Activated CD4-positive, alpha-beta T cell treated with anti-CD3 and anti-CD28 coated beads for 1 hour (primary cell): ENCODE data around the gene FXR2.
"Not testable (repeated sequence)": the region's sequence is repeated elsewhere in the genome, so short reads cannot be mapped to it uniquely, and the experiment has no call there.

ENCODE experiments used
- DNase-seq: peaks from one replicate; pipeline ENCODE4 v3.0.0-alpha.2; 2020

The FXR2 gene

DNA sequence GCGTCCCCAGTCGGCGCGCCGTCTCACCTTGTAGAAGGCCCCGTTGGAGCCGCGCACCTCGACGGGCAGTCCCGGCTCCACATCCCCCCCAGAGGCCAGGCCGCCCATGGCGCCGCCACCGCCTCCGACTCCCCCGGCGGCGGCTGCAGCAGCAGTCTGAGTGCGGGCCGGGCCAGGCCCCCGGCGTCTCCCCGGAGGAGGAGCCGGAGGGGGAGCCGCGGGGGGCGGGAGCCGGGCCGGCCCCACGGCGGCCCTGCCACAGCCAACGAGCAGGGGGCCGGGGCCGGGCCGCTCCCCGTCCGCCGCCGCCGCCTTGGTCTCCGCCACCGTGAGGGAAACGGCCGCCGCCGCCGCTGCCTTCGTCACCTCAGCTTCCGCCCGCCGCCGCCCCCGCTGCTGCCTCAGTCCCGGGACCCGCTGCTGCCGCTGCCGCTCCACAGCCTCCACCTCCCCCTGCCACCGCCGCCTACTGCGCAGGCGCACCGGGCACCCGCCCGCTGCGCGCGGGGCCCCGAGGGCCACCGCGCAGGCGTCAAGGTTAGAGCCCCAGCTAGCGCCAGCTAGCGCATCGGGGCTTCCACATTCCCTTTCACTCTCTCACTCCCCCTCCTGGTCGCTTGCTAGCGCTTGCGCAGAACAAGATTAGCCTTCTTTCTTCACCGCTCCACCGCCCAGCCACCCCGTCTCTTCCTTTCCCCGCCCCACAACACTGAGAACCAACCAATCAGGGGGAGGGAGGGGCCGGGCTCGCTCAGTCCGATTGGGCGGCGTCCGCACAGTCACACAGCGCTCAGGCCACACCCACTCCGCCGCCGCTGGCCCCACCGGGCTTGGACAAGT lies at the start of gene FXR2:
Gene FXR2 (minus strand): TSS at position 473 of the 840 bp plus-strand sequence. CDS start 365 bp downstream, at position 108.
- peak; percentile 97 for DNase-seq

DNA sequence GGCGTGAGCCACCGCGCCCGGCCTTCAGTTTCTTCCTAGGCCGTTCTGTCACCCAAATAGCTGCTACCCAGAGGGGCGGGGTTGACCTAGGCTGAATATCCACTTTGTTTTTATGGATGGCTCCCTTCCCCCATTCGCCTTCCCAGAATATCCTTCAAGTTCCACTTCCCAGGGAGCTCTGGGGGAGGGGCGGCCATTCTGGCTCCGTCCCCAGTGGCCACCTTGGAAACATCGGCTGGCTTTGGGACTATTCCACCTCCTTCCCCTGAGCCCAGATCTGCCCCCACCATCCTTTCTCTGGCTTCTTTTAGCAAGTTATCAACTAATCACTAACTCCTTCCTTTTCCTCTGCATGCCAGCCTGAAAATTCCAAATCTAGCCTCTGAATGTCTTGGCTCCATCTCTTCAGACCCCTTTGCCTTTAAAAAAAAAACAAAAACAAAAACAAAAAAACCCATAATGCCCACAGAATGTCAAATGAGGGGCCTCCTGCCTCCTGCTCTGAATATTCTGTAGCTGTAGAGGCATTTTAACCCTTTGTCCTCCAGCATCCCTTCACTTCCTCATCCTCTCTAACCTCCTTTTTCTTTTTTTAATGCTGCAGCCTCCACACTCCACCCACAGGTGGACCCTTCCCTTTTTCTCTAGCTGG lies 42.4 kb upstream of the FXR2 start:
- DNase-seq: no peak

DNA sequence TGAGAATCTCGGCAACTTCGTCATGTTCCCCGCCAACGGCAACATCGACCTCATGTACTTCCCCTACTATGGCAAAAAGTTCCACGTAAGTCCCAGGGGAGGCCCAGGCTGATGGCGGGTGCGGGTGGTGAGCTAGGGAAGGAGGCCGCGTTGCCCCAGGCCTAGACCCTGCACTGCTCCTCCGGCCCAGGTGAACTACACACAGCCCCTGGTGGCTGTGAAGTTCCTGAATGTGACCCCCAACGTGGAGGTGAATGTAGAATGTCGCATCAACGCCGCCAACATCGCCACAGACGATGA lies 40.8 kb upstream of the FXR2 start:
- DNase-seq: no peak

DNA sequence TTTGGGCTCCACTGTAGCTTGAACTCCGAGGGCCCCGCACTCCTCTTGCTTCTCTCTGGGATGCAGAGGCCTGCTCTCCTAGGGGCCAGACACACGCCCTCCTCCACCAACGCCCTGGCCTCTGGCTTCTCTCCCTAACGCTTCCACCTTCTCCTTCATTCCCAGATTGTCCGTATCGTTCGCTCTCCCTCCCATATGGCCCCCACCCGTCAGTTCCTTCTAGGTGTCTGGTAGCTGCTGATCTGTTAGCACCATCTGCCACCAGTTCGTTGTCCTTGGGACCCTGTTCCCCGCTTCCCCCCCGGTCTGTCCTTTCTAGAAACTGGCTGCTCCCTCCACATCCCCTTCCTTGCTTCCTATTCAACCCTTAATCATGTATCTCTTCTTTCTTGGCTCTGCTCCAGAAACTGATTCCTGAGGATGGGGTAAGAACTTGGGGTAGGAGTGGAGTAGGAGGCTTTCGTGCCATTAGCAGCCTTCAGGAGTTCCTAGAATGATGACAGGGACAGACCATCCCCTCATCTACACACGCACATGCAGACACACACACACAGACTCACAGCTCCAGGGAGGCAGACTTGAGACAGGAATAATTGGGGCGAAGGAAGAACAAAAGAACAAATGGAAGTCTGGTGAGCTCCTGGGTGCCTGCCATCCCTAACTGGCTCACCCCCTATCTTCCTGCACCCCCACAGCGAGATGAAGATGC lies 40.3 kb upstream of the FXR2 start:
- DNase-seq: no peak

DNA sequence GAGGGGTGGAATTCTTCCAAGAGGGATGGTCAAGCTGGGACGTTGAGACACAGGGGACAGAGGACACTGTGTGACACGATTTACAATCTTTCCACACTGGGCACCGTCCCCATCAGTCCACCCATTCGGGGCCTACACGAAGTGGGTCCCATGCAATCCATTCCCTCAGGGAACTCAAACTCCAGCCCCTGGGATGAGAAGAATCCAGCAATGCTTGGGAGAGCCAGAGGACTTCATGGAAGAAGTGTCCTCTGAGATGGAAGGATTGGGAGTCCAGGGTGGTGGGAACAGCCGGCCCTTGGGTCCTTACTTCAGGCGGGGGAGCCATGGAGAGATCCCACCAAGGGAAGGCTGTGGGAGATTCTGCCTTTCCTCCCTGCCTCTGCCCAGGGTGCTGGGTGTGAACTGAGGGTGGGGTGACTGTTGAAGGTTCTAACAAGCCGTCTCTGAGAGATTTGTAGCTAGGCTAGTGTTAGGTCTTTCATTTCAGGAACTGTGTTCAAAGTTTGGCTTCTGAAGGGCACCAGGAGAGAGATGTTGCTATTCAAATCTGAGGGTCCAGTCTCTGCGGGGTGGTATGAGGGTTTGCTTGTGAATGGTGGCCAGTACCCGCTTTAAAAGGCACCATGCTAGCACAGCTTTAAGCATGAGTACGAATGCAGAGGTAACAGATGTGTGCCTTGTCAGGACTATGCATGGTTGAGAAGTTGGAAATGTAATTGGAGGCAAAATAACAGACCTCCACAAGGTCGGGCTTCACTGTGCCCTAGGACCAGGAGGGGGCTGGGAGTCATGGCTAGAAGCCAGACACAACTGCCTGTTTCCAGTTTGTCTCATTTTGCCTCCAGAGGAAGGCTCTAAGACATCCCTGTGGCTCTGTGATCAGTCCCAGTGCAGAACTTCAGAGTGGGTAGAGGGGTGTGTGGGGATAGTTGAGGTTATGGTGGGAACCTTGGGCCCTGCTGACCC lies 38.0 kb upstream of the FXR2 start:
- DNase-seq: no peak

DNA sequence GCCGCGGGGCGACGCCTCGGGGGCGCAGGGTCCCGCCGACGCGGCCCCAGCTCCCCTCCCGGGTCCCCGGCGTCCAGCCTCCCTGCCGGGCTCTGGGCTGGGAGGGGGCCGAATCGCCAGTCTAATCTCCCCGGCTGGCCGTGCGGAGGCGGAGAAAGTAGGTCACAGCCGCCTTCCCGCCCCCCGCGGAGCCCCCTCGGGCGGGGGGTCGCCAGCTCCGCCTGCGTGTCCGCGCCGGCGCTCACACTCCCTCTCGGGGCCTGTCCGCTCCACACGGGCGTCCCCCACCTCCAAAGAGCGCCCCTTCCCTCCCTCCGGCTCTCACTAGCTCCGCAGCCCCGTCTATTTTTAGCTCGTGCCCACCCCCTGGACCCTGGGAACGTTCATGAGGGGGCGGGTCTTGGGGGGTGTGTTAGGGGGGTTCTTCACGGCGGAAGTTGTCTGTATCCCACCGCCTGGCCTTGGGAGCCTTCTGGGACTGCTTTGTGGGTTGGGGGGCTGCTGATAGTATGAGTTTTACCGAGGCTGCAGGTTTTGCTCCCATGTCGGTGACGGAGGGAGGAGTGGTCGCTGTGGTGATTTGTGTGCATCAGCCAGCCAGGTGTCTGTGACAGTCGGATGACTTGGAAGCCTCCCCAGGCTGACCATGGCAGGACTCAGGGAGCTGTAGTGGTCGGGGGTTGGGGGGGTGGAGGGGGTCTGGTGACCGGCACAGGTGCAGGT lies 37.1 kb upstream of the FXR2 start:
- DNase-seq: no peak

DNA sequence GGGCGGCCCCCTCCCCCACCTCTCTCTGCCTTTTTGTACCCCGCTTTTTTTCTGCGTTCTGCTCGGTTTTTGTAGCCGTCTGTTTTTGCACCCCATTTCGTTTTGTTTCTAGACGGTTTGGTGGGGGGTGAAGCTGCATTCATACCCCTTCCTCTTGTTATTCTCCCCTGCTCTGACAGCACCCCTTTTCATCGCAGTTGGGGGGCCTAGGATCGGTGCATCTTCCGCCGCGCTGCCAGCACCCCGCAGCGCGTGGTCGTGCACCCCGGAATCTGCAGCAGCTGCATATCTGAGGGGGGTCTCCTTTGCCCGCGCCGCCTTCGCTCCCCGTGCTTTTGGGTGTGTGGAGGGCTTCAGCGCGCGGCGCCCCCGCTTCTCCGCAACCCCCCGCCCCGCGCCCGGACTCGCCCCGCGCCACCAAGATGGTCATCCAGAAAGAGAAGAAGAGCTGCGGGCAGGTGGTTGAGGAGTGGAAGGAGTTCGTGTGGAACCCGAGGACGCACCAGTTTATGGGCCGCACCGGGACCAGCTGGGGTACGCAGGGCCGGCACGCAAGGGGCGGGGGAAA lies 36.5 kb upstream of the FXR2 start:
- no peak for DNase-seq

DNA sequence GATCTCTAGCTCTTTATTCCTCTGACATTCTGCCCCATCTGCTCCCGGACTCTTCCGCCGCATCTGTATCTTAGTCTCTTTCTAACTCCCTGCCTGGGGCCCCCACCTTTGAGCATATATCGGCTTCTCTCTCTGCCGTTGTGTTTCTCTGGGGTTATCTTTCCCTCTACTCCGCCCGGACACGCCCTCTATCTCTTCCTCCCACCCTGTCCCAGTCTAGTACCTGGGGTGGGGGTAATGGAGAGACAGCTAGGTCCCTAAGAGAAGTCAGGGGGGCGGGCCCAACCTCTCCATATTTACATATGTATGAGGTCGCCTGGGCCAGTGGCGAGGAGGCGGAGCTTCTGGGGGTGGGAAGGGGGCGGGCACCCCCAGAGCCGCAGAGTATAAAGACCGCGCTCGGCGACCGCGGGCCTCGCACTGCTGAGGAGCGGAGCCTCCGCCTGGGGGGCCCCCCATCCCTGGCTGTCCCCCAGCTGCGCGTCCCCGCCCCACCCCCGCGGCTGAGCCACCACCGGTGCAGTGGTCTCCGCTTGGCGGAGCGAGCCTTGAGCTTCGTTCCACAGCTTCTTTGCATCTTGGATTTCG lies 35.9 kb upstream of the FXR2 start, which contains the start of gene ATP1B2:
Gene ATP1B2 (plus strand): TSS at position 418 of the 588 bp plus-strand sequence. CDS start 593 bp downstream, outside the sequence.
- peak; percentile 60 for DNase-seq

DNA sequence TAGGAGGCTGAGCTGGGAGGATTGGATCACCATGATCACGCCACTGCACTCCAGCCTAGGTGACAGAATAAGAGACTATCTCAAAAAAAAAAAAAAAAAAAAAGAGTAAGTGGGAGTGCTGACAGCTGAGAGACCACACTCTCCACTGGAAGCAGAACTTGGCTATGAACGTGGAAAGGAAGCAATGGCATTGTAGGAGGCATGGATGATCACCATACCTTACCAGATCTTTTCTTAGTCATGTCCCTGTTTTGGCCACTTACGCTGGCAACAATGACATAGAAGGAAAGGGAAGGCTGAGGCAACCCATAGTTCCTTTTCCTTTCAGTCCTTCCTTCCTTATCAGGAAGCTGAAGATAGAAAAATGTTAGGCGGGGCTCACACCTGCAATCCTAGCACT lies 32.3 kb upstream of the FXR2 start:
- no peak for DNase-seq

DNA sequence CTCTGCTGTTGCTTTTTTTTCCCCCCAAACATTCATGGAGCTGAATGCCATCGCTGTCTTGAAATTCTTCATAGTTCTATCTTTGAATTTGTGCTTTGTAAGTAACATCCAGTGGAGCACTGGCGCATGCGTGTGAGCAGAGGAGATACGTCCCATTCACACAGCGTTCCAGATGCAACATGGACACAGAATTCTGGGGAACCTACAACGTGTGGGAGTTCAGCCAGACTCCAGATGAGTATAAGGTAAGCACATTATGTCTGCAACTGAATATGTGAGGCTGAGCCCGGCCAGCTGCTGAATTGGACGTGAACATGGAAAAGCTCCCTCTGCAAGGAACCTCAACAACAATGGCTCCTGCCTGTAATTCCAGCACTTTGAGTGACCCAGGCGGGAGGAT lies 31.8 kb upstream of the FXR2 start:
- no peak for DNase-seq

DNA sequence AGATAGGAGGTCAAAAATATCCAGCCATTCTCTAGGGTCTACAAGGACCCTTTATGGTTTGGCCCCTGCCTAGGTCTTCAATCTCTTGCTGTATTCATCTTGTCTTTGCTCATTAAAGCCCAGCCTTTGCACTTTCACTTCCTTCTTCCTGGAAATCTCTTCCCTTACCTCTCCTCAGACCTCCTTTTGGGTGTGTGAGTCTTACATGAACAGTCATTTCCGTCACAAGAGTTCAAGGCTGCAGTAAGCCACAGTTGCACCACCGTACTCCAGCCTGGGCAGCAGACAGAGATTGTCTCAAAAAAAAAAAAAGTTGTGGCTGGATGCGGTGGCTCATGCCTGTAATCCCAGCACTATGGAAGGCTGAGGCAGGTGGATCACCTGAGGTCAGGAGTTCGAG lies 30.1 kb upstream of the FXR2 start:
- no peak for DNase-seq

DNA sequence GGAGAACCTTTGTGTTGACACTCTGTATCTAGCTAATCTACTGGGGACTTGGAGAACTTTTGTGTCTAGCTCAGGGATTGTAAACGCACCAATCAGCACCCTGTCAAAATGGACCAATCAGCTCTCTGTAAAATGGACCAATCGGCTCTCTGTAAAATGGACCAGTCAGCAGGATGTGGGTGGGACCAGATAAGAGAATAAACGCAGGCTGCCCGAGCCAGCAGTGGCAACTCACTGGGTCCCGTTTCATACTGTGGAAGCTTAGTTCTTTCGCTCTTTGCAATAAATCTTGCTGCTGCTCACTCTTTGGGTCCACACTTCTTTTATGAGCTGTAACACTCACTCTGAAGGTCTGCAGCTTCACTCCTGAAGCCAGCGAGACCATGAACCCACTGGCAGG lies 26.9 kb upstream of the FXR2 start:
- DNase-seq: not testable (repeated sequence)

DNA sequence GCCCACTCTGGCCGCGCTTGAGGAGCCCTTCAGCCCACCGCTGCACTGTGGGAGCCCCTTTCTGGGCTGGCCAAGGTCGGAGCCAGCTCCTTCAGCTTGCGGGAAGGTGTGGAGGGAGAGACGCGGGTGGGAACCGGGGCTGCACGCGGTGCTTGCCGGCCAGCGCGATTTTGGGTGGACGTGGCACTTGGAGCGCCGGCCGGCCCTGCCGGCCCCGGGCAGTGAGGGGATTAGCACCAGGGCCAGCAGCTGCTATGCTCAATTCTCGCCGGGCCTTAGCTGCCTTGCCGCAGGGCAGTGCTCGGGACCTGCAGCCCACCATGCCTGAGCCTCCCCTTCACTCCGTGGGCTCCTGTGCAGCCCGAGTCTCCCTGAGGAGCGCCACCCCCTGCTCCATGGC lies 26.1 kb upstream of the FXR2 start:
- no peak for DNase-seq

DNA sequence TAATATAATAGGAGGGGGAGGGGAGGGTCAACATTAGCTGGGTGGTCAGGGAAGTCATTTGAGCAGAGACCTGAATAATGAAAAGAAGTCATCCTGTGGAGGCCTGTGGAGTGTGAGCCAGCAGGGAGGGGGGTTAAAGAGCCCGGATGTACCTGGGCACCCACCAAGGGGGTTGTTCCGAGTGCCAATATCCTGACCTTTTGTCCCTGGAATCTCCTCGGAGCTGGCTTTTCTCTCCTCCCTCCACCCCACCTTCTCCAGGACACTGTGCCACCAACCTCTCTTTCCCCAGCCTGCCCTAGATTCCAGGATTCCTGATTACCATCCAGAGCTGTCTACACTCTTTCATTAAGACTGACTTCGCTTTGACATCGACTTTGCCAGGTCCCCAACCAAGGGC lies 21.5 kb upstream of the FXR2 start:
- DNase-seq: no peak

DNA sequence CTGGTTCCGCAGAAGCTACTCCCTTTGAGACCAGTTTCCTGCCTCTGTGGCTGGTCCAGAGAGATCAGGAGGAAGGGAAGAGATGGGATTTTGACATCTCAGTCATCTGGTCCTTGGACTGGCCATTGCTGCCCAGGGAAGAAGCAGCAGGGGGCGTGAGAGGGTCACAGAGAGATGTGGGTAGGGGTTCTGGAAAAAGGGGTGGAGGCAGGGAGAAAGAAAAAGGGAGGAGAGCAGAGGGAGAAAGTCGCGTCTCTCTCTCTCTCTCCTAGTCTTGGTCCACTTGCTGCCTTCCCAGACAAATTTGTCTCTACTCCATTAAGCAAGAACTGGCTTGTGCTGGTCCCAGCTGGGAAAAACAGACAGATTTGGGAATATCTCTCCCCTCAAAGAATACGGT lies 19.7 kb upstream of the FXR2 start:
- DNase-seq: no peak

DNA sequence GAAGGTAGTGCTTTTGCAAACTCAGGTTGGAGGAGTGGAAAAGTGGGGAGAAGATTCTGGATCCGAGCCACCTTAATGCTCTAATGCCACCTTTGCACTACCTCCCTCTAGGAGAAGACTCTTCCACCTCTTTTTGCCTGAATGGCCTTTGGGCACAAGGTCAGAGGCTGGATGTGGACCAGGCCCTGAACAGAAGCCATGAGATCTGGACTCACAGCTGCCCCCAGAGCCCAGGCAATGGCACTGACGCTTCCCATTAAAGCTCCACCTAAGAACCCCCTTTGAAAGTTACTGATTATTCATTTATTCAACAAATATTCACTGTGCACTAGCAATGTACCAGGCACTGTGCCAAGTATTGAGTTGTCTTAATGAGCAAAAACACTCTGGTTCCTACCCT lies 18.4 kb upstream of the FXR2 start:
- no peak for DNase-seq

DNA sequence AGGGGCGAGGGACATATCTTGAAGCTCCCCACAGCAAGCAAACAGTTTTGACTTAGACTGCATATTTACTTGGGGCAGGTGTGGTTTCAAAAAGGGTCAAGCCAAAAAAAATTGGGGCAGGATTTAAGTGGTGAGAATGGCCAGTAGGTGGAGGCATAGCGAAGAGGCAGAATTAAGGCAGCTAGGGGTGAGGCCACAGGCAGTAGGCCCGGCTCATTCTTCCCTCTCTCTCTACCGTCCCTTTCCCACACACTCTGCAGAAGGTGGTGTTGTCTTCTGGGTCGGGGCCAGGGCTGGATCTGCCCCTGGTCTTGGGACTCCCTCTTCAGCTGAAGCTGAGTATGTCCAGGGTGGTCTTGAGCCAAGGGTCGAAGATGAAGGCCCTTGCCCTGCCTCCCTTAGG lies 17.8 kb upstream of the FXR2 start:
- DNase-seq: no peak

DNA sequence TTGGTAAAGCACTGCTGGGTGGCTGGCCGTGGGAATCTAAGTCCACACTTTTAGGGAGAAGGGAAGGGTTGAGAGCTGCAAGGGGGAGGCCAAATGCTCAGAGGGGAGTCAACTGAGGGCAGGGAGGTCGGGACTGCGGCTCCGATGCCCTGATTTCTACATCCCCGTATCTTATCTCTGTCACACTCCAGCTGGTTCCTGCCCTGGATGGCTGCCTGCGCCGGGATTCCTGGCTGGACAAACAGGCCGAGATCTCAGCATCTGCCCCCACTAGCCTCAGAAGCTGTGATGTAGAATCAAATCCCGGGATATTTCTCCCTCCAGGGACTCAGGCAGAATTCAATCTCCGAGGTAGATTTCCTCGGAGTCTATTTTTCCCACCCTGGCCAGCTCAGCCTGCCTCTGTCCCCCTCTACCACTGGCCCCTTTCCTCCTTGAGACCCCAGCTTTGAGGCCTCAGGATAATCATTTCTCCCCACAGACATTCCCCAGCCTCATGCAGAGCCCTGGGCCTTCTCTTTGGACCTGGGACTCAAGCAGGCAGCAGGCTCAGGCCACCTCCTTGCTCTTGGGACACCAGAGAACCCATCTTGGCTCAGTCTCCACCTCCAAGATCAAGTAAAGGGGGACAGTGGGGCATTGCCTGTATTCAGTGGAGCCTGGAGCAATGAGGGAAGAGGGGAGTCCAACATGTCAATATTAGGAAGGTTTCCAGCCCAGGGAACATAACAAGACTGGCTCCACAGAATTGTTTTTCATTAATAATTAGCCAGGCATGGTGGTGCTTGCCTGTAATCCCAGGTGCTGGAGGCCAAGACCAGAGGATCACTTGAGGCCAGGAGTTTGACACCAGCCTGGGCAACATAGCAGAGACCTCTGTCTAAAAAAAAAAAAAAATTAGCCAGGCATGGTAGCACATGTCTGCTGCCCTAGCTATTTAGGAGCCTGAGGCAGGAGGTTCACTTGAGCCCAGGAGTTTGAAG lies 17.0 kb upstream of the FXR2 start:
- DNase-seq: no peak

DNA sequence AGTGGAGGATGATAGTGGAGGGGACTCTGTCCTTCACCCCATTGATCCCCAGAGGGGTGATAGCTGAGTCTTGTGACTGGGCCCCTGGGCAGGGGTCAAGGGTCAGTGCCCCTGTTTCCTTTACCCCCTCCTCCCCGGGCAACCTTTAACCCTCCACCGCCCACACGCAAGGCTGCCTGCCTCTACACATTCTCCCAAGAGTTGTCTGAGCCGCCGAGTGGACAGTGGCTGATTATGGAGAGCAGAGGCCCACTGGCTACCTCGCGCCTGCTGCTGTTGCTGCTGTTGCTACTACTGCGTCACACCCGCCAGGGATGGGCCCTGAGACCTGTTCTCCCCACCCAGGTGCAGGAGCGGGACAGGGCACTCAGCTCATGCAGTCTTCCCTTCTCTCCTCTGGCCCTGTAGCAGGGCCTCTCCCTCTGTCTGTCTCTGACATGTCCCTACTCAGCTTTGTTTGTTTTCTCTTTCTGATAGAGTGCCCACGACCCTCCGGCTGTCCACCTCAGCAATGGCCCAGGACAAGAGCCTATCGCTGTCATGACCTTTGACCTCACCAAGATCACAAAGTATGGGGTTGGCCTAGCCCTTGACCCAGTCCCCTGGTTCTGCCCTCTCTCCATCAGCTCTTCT lies 15.4 kb upstream of the FXR2 start, which contains the start of gene SHBG:
Gene SHBG (plus strand): TSS at position 197 of the 633 bp plus-strand sequence. CDS start 38 bp downstream, at position 235.
- no peak for DNase-seq
